SJCRH30 (cell line): Measurements from ENCODE around the gene PHYHIPL. TPM values are rescaled to one million over a fixed set of nuclear protein-coding genes. Genes with fewer than 3 reads are reported as not detected.
"Not testable (repeated sequence)": the region's sequence is repeated elsewhere in the genome, so short reads cannot be mapped to it uniquely, and the experiment has no call there.

ENCODE experiments used
- DNase-seq, 2 experiments: peaks; one replicate each; pipeline ENCODE4 v3.0.0-alpha.2; 2015 to 2020
- H3K27ac ChIP-seq: fragments of 250-450 bp; sonication (Bioruptor Pico); 2 replicates; pipeline ENCODE4 v1.5.1; 2020; ENCODE audit warnings: mild to moderate bottlenecking, moderate library complexity
- H3K27me3 ChIP-seq: fragments of 250-450 bp; sonication (Bioruptor Pico); 2 replicates; pipeline ENCODE4 v1.5.1; 2020; ENCODE audit warnings: mild to moderate bottlenecking, moderate library complexity
- H3K36me3 ChIP-seq: fragments of 250-450 bp; sonication (Bioruptor Pico); 2 replicates; pipeline ENCODE4 v1.5.1; 2020; ENCODE audit warnings: mild to moderate bottlenecking, moderate library complexity
- H3K4me1 ChIP-seq: fragments of 250-450 bp; sonication (Bioruptor Pico); 2 replicates; pipeline ENCODE4 v1.5.1; 2020; ENCODE audit warnings: mild to moderate bottlenecking, moderate library complexity
- H3K4me3 ChIP-seq: fragments of 250-450 bp; sonication (Bioruptor Pico); 2 replicates; pipeline ENCODE4 v1.5.1; 2020; ENCODE audit warnings: mild to moderate bottlenecking, moderate library complexity
- H3K9me3 ChIP-seq: fragments of 250-450 bp; sonication (Bioruptor Pico); replicated peaks from 2 replicates; pipeline ENCODE4 v1.5.1; 2020; ENCODE audit warnings: mild to moderate bottlenecking, moderate library complexity
- total RNA-seq: library from RNA; depleted of rRNA; stranded (reverse); fragments of >200 nt; shearing (Covaris generic); gene quantifications from 2 replicates; pipeline ENCODE4 v1.2.3, GENCODE V29; 2014

PHYHIPL gene
- total RNA-seq, 1 experiment from 2014 or later: 0.04 TPM

DNA sequence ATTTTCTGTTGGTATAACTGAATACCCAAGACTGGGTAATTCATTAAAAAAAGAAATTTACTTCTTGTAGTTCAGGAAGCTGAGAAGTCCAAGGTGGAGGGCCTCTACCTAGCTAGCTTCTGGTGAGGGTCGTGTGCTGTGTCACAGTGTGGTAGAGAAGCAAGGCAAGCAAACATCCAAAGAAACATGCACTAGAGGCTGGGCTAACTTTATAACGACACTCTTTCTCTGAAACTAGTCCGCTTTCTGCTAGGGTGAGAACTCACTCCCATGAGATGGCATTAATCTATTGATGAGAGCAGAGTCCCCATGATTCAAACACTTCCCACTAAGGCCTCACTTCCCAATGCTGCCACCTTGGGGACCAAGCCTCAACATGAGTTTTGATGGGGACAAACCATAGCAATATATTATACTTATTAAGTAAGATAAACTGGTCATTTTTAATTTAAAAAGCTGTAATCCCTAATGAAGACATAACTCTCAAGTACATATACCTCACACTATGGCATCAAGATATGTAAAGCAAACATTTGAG lies 50.8 kb downstream of the PHYHIPL start:
- Histone ChIP-seq H3K27ac (no peak overlapping the region), H3K4me3 (no peak overlapping the region), H3K4me1 (no peaks in the 10 kb centered on the region), H3K27me3 (no peaks in the 10 kb centered on the region), H3K9me3 (no peaks in the 10 kb centered on the region), H3K36me3 (no peaks in the 10 kb centered on the region)
- peak in 1 of 2 experiments; percentile 12 for DNase-seq

DNA sequence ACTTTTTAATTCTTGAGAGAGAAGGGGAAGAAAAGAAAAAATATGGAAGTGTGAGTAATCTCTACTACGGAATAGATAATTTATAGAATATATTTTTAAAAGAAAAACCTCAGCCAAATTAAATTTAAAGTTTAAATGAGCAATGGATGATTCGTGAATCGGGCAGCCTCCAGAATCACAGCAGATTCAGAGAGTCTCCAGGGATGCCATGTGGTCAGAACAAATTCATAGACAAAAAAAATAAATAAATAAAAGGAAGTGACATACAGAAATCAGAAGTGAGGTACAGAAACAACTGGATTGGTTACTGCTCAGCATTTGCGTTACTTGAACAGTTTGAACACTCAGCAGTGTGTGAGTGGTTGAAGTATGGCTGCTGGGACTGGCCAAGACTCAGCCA lies 53.0 kb downstream of the PHYHIPL start:
- Histone ChIP-seq H3K4me1 (0 out of 2 replicates have a peak, but pooled peaks cover 2% of the 10 kb centered on the region), H3K9me3 (no peaks in the 10 kb centered on the region), H3K27ac (no peak overlapping the region), H3K4me3 (no peak overlapping the region), H3K36me3 (no peaks in the 10 kb centered on the region), H3K27me3 (no peaks in the 10 kb centered on the region)
- no peak for DNase-seq

DNA sequence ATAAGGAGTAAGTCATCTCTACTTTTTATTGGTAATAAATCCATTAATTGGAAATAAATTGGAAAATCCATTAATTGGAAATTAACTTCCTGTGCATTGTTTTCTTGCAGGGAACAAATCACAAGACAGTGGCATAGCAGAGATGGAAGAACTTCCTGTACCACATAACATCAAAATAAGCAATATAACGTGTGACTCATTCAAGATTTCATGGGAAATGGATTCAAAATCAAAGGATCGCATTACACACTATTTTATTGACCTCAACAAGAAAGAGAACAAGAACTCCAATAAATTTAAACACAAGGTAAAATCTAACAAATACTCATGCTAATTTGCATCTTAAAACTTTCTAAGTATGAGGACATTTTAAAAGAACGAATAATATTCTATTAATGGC lies 57.8 kb downstream of the PHYHIPL start:
- no peak overlapping the region for H3K27ac ChIP-seq
- DNase-seq: peak in 1 of 2 experiments; percentile 7

DNA sequence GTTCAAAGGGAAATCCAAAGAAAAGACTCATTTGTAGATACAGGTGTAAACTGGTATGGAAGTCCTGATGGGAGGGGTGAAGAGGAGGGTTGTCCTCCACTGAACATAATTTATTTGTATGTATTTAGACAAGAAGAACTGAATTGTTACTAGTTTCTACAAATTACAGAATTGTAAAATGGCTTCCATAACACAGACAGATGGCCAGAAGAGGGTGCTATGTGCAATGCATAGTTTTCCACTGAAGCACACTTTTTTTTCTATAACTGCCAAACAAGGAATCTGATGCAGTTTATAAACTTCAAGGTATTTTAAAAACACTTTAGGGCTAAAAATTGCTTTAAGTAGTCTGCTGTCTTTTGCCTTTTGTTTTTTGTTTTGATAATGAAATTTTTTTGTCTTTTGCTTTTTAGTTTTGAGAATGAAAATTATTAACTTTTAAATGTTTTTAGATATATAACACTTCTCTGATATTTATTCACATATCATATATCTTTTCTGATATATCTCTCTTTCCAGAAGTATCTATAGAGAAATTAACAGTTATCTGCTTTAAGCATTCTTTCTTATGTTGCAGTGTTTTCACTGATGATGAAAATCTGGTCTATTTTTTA lies 58.5 kb downstream of the PHYHIPL start:
- Histone ChIP-seq H3K27me3 (no peaks in the 10 kb centered on the region), H3K9me3 (no peaks in the 10 kb centered on the region), H3K4me3 (no peak overlapping the region), H3K36me3 (no peaks in the 10 kb centered on the region), H3K4me1 (0 out of 2 replicates have a peak, but pooled peaks cover 3% of the 10 kb centered on the region), H3K27ac (no peak overlapping the region)
- peak; percentile 22 to 55 for DNase-seq

More for the DNA sequence above, 57.8 kb downstream of the PHYHIPL start:
- Histone ChIP-seq H3K27me3 (no peaks in the 10 kb centered on the region), H3K4me3 (no peak overlapping the region), H3K36me3 (no peaks in the 10 kb centered on the region), H3K9me3 (no peaks in the 10 kb centered on the region), H3K4me1 (0 out of 2 replicates have a peak, but pooled peaks cover 3% of the 10 kb centered on the region)

DNA sequence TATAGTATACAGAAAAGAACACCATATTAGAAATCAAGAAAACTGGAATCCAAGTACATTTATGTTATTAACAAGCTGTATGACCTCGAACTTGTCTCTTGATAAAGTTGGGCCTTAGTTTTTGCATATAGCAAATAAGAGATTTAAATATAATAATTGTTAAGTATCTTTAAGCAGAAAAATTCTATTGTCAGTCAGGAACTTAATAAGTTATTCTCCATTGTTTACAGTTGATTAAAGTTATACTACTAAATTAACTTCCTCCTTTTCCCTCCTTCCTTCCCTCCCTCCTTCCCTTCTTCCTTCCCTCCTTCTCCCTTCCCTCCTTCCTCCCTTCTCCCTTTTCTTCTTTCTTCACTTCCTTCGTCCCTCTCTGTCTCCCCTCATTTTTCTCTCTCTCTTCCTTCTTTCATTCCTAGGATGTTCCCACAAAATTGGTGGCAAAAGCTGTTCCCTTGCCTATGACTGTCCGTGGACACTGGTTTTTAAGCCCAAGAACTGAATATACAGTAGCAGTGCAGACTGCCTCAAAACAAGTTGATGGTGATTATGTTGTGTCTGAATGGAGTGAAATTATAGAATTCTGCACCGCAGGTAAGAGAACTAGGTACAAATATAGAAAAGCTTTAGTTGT lies 59.7 kb downstream of the PHYHIPL start:
- H3K4me1 ChIP-seq: 0 out of 2 replicates have a peak, but pooled peaks cover 3% of the 10 kb centered on the region
- no peak for DNase-seq

DNA sequence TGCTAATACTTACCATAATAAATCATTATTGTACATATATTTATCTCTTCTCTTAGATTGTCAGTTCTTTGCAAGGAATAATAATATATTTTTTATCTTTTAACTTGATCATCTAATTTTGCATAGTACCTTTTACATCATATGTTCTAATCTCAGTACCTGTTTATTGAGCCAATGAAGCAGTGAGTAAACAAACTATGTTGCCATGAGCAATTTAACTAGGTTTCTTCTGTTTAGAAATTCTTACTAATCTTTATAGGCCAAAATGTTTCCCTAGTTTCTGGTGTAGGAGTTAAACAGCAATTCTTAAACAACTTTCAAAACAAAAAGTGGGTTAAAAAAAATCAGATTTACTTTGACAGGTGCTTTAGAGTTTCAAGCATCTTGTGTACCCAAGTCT lies 61.3 kb downstream of the PHYHIPL start:
- H3K9me3 ChIP-seq: no peaks in the 10 kb centered on the region
- no peak for DNase-seq
- no peaks in the 10 kb centered on the region for H3K36me3 ChIP-seq
- H3K4me1 ChIP-seq: 0 out of 2 replicates have a peak, but pooled peaks cover 3% of the 10 kb centered on the region
- no peaks in the 10 kb centered on the region for H3K27me3 ChIP-seq
- no peak overlapping the region for H3K4me3 ChIP-seq
- H3K27ac ChIP-seq: no peak overlapping the region

More for the DNA sequence above, 59.7 kb downstream of the PHYHIPL start:
- no peaks in the 10 kb centered on the region for H3K36me3 ChIP-seq
- no peaks in the 10 kb centered on the region for H3K9me3 ChIP-seq
- no peak overlapping the region for H3K27ac ChIP-seq
- H3K4me3 ChIP-seq: no peak overlapping the region
- no peaks in the 10 kb centered on the region for H3K27me3 ChIP-seq

DNA sequence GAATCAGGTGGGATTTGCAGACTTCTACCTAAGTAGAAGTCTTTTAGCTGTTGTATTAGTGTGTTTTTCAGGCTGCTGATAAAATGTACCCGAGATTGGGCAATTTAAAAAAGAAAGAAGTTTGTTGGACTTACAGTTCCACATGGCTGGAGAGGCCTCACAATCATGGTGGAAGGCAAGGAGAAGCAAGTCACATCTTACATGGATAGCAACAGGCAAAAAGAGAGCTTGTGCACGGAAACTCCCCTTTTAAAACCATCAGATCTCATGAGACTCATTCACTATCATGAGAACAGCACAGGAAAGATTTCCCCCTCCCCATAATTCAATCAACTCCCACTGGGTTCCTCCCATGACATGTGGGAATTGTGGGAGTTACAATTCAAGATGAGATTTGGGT lies 62.7 kb downstream of the PHYHIPL start:
- not testable (repeated sequence) for DNase-seq, H3K36me3 ChIP-seq, H3K4me3 ChIP-seq, H3K4me1 ChIP-seq, H3K27me3 ChIP-seq, H3K27ac ChIP-seq, H3K9me3 ChIP-seq

DNA sequence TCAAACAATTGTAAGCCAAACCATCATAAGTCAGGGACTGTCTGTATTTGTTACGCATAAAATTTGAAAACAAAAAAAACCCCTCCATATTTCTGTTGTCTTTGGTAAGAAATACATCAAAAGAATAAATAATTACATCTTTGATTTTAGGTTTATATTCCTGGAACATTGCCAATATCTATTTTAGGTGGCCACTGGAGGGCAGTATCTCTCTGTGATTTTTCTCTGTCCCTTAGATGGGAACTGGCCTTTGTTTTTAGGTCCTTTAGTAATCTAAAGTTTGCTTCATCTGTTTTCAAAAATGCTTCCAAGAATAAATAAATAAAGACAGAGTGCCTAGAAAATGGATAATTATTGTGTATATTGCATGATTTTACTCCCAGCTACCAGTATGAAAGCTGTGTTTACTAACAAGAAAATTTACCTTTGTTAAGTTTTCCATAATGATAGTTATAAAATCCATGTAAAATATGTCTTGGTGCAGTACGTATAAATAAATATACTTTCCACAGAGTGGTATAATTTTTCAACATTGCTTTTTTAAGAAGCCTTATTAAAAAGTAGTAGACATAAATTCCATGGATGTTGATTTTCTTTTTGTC lies 64.2 kb downstream of the PHYHIPL start:
- Histone ChIP-seq H3K4me3 (no peak overlapping the region), H3K4me1 (no peaks in the 10 kb centered on the region), H3K36me3 (no peaks in the 10 kb centered on the region), H3K9me3 (no peaks in the 10 kb centered on the region), H3K27ac (no peak overlapping the region), H3K27me3 (no peaks in the 10 kb centered on the region)
- peak in 1 of 2 experiments; percentile 50 for DNase-seq

DNA sequence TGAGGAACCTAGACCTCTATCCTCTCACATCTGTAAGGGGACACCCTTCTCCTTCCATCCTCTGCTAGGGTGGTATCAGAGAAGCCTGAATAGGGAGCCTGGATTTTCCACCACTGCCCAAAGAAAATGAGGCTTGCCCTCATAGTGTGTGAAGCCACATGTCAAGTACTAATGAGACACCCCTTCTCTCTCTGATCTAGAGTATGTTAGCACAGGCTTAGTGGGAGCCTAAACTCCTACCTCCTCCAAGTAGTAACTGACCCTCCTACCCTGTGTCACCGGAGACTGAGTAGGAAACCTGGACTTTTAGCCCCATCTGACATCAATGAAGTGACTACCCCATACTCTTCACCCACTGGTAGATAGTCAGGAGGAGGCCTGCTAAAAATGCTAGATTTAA lies 65.6 kb downstream of the PHYHIPL start:
- DNase-seq: no peak
- Histone ChIP-seq H3K27ac (no peak overlapping the region), H3K4me1 (no peaks in the 10 kb centered on the region), H3K27me3 (no peaks in the 10 kb centered on the region), H3K36me3 (no peaks in the 10 kb centered on the region), H3K9me3 (no peaks in the 10 kb centered on the region), H3K4me3 (no peak overlapping the region)

DNA sequence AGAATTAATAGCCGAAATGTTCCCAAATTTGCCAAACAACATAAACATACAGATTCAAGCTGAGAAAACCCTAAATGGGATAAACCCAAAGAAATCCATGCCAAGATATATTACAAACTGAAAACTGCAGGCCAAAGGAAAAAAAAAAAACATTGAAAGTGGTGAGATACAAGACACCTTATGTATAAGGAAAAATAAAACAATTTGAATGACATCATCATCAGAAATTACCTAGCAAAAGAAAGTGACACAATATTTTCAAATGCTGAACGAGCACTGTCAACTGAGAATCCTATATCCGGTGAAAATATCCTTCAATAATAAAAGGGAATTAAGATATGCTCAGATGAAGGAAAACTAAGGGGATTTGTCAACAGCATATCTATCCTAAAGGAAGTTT lies 66.5 kb downstream of the PHYHIPL start:
- no peaks in the 10 kb centered on the region for H3K4me1 ChIP-seq
- no peaks in the 10 kb centered on the region for H3K9me3 ChIP-seq
- no peak overlapping the region for H3K4me3 ChIP-seq
- H3K36me3 ChIP-seq: no peaks in the 10 kb centered on the region
- no peak for DNase-seq
- H3K27ac ChIP-seq: no peak overlapping the region
- no peaks in the 10 kb centered on the region for H3K27me3 ChIP-seq

DNA sequence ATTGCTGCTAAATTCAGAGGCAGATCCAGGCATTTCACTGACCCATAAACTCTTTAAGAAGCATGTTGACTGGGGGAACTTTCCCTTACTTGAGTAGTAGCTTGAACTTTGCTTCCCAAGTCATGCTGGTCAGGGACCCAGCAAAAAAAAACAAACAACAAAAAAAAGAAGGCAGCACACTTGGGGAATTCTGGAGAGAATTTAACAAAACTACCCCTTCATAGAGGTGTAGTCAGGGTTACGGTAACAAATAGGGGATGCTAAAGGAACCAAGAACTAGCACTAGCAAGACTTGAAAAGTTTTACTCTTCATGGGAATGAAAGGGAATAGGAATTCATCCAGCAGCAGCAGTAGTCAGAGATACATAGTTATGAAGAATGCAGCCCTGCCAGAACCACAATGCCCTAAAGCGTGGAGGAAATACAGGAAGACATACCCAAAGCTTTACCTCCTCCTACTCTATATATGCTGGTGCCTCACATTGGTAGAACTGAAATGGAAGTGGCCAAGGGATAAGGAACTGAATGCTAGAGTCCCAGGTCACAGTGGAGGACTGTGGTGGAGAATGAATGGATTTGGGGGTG lies 67.3 kb downstream of the PHYHIPL start:
- Histone ChIP-seq H3K27ac (no peak overlapping the region), H3K27me3 (no peaks in the 10 kb centered on the region), H3K36me3 (no peaks in the 10 kb centered on the region), H3K4me3 (no peak overlapping the region), H3K9me3 (no peaks in the 10 kb centered on the region), H3K4me1 (no peaks in the 10 kb centered on the region)
- no peak for DNase-seq

DNA sequence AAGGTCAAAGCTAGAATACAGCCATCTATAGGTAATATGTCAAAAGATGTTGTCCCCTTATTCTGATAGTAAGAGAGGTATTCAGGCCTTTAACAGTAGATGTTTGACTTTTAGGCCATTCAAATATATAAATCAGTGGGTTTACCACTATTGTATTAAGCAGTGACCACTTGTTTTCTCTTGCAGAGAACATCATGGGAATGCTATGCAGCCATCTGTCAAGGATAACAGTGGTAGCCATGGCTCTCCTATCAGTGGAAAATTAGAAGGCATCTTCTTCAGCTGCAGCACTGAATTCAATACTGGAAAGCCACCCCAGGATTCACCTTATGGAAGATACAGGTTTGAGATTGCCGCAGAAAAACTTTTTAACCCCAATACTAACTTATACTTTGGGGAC lies 68.4 kb downstream of the PHYHIPL start:
- H3K27ac ChIP-seq: no peak overlapping the region
- no peak overlapping the region for H3K4me3 ChIP-seq
- no peaks in the 10 kb centered on the region for H3K27me3 ChIP-seq
- H3K9me3 ChIP-seq: no peaks in the 10 kb centered on the region
- H3K36me3 ChIP-seq: no peaks in the 10 kb centered on the region
- no peaks in the 10 kb centered on the region for H3K4me1 ChIP-seq
- no peak for DNase-seq

DNA sequence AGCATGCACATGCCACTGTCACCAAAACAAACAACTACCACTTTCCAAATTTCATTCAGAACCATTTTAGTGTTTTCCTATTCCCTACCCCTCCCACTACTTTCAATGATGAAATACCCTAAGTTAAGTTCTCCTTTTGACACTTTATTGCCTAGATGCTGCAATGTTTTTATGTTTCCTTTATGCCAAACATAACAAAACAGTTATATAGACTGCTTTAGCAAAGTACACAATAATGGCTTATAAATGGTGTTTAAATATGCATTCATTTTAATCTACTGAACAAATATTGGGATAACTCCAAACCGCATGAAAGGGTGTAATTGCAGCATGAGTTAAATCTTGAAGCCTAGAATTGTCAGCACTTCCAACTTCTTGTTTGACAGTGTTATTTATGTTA lies 69.2 kb downstream of the PHYHIPL start:
- H3K27ac ChIP-seq: no peak overlapping the region
- no peak overlapping the region for H3K4me3 ChIP-seq
- H3K36me3 ChIP-seq: no peaks in the 10 kb centered on the region
- no peaks in the 10 kb centered on the region for H3K27me3 ChIP-seq
- no peaks in the 10 kb centered on the region for H3K4me1 ChIP-seq
- no peak for DNase-seq
- H3K9me3 ChIP-seq: no peaks in the 10 kb centered on the region

DNA sequence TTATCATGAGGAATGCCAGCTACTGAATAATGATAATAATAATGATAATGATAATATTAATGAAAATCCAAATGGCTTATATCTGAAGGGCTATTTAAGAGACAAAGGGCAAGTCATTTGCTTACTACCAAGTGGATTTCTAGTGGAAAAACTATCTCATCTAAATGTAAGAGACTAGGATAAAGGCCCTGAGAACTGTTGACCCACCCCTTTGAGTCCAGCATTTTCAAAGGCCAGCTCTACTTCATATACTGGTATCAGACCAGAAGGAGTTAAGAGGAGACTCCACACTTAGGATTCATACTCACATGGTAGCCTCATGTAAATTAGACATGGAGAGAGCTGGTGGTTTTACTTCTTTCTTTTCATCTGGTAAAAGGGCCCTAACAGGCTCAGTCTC lies 76.0 kb downstream of the PHYHIPL start:
- Histone ChIP-seq H3K36me3 (no peaks in the 10 kb centered on the region), H3K27ac (no peak overlapping the region), H3K4me1 (no peaks in the 10 kb centered on the region)

DNA sequence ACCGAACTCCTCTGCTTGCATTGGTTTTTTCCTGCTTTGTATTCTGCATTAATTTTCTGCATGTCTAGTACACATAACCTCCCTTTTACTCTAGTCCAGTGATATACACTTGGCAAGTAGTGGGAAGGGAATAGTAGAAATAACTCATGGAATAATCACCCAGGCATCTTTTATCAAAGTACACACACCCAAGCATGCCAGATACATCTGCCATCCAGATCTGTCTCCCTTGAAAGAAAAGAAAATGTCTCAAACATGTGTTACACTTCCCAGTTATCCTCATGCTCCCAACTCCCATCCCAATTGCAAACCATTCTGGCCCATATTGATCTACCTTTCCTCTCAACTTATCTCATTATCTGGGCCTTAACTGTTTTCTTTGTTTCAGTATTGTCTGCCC lies 79.0 kb downstream of the PHYHIPL start:
- no peaks in the 10 kb centered on the region for H3K36me3 ChIP-seq
- H3K4me1 ChIP-seq: no peaks in the 10 kb centered on the region
- no peak overlapping the region for H3K27ac ChIP-seq
- no peak overlapping the region for H3K4me3 ChIP-seq
- H3K9me3 ChIP-seq: no peaks in the 10 kb centered on the region
- no peak for DNase-seq
- no peaks in the 10 kb centered on the region for H3K27me3 ChIP-seq

More for the DNA sequence above, 76.0 kb downstream of the PHYHIPL start:
- H3K4me3 ChIP-seq: no peak overlapping the region
- H3K27me3 ChIP-seq: no peaks in the 10 kb centered on the region
- no peaks in the 10 kb centered on the region for H3K9me3 ChIP-seq
- DNase-seq: no peak
